Esophagus squamous epithelium (tissue), 5 donors: ENCODE measurements around the gene TEX44. TPM values are rescaled to one million over a fixed set of nuclear protein-coding genes. Genes with fewer than 3 reads are reported as not detected.
A peak's percentile ranks its signal among the peaks of the same experiment; 100 is the strongest.

ENCODE experiments used
- DNase-seq: peaks from one replicate; lab custom pipeline; 2025; lab: John Stamatoyannopoulos, UW
- H3K27ac ChIP-seq, 4 donors: fragments of 200-600 bp; sonication (generic); one replicate each; pipeline ENCODE4 v1.5.1; 2016 to 2019; ENCODE audit warnings: mild to moderate bottlenecking in 1 of 4
- H3K27me3 ChIP-seq, 4 donors: fragments of 200-600 bp; sonication (generic); 1 replicate in 3 of 4; 2 replicates in 1 of 4; pipeline versions ENCODE4 v1.5.1 to v1.6.0; 2017 to 2021; ENCODE audit warnings: antibody characterized with exemption in 1 of 4
- H3K36me3 ChIP-seq, 3 donors: fragments of 200-600 bp; sonication (generic); one replicate each; pipeline ENCODE4 v1.5.1; 2016 to 2019
- H3K4me1 ChIP-seq, 3 donors: fragments of 200-600 bp; sonication (generic); one replicate each; pipeline ENCODE4 v1.5.1; 2017 to 2019
- H3K4me3 ChIP-seq, 4 donors: fragments of 200-600 bp; sonication (generic); 1 replicate in 3 of 4; 2 replicates in 1 of 4; pipeline ENCODE4 v1.5.1; 2016 to 2019; ENCODE audit warnings: mild to moderate bottlenecking in 2 of 4, moderate library complexity in 1 of 4
- H3K9me3 ChIP-seq, 3 donors: fragments of 200-600 bp; sonication (generic); one replicate each; pipeline ENCODE4 v1.5.1; 2016 to 2019
- CTCF ChIP-seq, 6 experiments: fragments of 450-650 bp in 4 of 6; fragments of 200-600 bp in 2 of 6; sonication (generic) in 2 of 6; IDR thresholded peaks; one replicate each; pipeline ENCODE4 v1.5.1; 2016 to 2019; ENCODE audit warnings: antibody characterized with exemption in 6 of 6, mild to moderate bottlenecking in 4 of 6, moderate library complexity in 4 of 6
- POLR2A ChIP-seq, 4 donors: fragments of 450-650 bp; IDR thresholded peaks; one replicate each; pipeline ENCODE4 v1.6.1; 2017; ENCODE audit warnings: antibody characterized with exemption in 4 of 4, mild to moderate bottlenecking in 4 of 4, moderate library complexity in 3 of 4
- WGBS, 2 donors: methylation state at CpG; one replicate each; pipeline ENCODE4 v1.1.5; 2018; 5-methylcytosine and 5-hydroxymethylcytosine counted together
- intact Hi-C: fragments of 100-400 bp; cut with DNase I; formaldehyde crosslinking; loops from one replicate; pipeline ENCODE4 v1.15.0; 2022
- total RNA-seq, 4 donors: library from RNA; depleted of rRNA; stranded (reverse); fragments of >200 nt; gene quantifications; one replicate each; pipeline ENCODE4 v1.1.0, GENCODE V29; 2016
- donor health status: DM: yes; HTN: yes; CAD: no.

Gene TEX44
- total RNA-seq, 4 donors from 2014 or later = not detected

GRCh38 chr2:231622963-231623362 lies 30.3 kb downstream of the TEX44 start:
- no peak overlapping the region for H3K27ac ChIP-seq
- intact Hi-C loops = no loop called here
- 49 to 68% methylated on average over 10 of the region's 10 CpGs for WGBS, 2 donors
- peaks cover 26 to 64% (median 39%) of the 10 kb centered on the region in 3 donors for H3K4me1 ChIP-seq
- DNase-seq = no peak
- no peaks in the 10 kb centered on the region for H3K27me3 ChIP-seq
- no peak overlapping the region for H3K4me3 ChIP-seq
- no peaks in the 10 kb centered on the region for H3K36me3 ChIP-seq
- no peaks in the 10 kb centered on the region for H3K9me3 ChIP-seq
- TF ChIP-seq CTCF (IDR thresholded peaks at IDR 0.05) (no peak), POLR2A (IDR thresholded peaks at IDR 0.05) (no peak)

GRCh38 chr2:231626449-231626848 lies 33.8 kb downstream of the TEX44 start:
- H3K27me3 ChIP-seq = no peaks in the 10 kb centered on the region
- intact Hi-C loops = no loop called here
- peak overlapping the region in 1 of 4 donors; percentile 70 for H3K27ac ChIP-seq
- H3K4me3 ChIP-seq = no peak overlapping the region
- H3K36me3 ChIP-seq = no peaks in the 10 kb centered on the region
- no peak for DNase-seq
- TF ChIP-seq POLR2A (IDR thresholded peaks at IDR 0.05) = no peak
- TF ChIP-seq CTCF (IDR thresholded peaks at IDR 0.05) = no peak
- WGBS, 2 donors = 52 to 84% methylated on average over 5 to 6 of the region's 6 CpGs
- H3K4me1 ChIP-seq = peaks cover 17 to 54% (median 24%) of the 10 kb centered on the region in 3 donors
- H3K9me3 ChIP-seq = no peaks in the 10 kb centered on the region

- intact Hi-C loops = no loop called here
- Histone ChIP-seq H3K4me3 (no peak overlapping the region), H3K27ac (peak overlapping the region; percentile 59 to 77 (median 72)), H3K36me3 (no peaks in the 10 kb centered on the region), H3K9me3 (no peaks in the 10 kb centered on the region), H3K27me3 (no peaks in the 10 kb centered on the region), H3K4me1 (peaks cover 13 to 48% (median 17%) of the 10 kb centered on the region in 3 donors)
- no peak for DNase-seq
- 63 to 75% methylated on average over 7 to 9 of the region's 10 CpGs for WGBS, 2 donors
- TF ChIP-seq CTCF (IDR thresholded peaks at IDR 0.05) = no peak
- TF ChIP-seq POLR2A (IDR thresholded peaks at IDR 0.05) = no peak
These were observed 34.9 kb downstream of the TEX44 start for GRCh38 chr2:231627384-231628120.

DNA sequence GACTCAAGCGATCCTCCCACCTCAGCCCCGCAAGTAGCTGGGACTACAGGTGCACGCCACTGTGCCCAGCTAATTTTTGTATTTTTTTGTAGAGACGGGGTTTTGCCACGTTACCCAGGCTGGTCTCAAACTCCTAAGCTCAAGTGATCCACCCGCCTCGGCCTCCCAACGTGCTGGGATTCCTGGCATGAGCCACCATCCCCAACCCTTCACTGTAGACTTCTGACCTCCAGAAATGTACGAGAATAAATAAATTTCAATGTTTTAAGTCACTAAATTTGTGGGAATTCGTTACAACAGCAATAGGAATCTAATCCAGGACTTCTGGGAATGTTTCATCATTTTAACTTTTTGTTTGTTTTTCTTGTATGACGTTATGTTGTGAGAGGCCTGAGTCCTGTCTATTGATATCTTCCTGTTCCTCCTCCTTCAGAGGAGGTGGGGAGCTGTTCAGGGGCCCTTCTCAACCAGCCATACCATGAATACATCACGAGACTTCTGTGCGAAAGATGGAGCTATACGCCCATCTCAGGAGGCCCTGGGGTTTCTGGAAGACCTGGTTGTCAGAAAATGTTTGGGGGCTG lies 40.0 kb downstream of the TEX44 start:
- Histone ChIP-seq H3K36me3 (no peaks in the 10 kb centered on the region), H3K4me1 (peaks cover 5 to 37% (median 10%) of the 10 kb centered on the region in 3 donors), H3K4me3 (no peak overlapping the region), H3K9me3 (no peaks in the 10 kb centered on the region), H3K27me3 (no peaks in the 10 kb centered on the region), H3K27ac (peak overlapping the region in 3 of 4 donors; percentile 48 to 69 (median 63))
- WGBS, 2 donors = 72 to 79% methylated on average over 13 of the region's 14 CpGs
- no peak for DNase-seq
- TF ChIP-seq POLR2A (IDR thresholded peaks at IDR 0.05) = no peak
- TF ChIP-seq CTCF (IDR thresholded peaks at IDR 0.05) = no peak
- intact Hi-C loops = no loop called here
